ENCODE measurements around the gene PLAC1.

DNA sequence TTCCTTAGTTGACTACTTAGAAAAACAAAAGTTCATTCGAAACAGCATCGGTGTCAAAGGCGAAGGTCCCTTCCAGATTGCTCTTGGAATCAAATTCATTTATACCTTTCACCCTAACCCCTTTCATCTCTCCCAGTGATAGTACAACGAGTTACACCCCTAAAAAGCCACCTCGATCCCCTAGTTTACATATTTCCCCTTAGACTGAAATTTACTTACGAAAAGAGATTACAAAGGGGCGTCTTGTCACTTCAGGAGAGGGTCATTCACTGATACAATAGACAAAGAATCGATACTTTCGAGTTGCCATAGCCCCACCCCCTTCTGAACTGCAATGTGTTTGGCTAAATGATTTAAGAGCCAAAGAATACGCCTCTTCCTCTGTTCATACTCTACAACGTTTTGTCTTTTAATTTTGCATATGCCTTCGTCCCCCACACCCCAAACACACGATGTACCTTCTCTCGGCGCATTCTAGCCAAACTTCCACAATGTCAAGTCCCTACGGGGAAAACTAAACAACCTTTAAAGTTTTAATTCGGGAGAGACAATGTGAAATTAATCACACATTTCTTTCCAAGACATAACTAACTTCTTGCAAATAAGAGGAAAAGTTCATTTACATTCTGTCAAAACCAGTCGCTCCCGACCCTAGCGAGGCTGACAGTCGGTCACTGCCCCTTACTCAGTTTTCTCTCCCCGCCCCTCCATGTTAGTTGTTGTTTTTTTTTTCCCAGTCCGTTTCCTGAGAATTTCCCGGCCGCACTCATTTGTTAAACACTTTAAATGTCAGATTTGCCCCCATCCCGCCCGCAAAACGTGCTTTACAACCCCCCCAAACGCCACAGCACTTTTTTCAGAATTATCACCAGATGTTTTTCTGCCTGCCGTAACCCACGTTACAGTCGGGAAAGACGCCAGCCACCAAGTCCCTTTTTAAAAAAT is 109.7 kb downstream of the PLAC1 start:
- no peak for TF ChIP-seq ARNT (IDR thresholded peaks at IDR 0.05)
- TF ChIP-seq SP1 (IDR thresholded peaks at IDR 0.05): no peak

All from HEK293T (cell line).